ENCODE data around the gene CRB2. TPM values are rescaled to one million over a fixed set of nuclear protein-coding genes. Genes with fewer than 3 reads are reported as not detected.

The CRB2 gene
- total RNA-seq, 4 donors from 2014 or later: 0.06 to 0.13 TPM; not detected in 2

DNA sequence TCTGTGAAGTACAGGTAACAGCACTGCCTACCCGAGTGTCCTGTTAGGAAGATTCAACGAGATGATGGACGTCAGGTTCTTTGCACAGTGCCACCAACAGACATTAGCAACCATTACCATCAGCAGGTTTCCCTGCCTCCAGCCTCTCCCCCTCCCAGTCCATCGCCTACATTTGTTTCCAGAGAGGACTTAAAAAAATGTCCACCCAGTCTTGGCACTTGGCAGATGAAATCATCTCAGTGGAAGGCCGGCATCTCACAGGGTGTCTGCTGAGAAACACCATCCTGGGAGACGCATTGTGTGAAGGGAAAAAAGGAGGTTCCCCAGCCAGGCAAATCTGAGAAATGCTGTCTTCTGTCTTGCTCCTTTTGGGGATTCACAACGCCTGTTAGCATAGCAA lies 58.2 kb downstream of the CRB2 start:
- no peak for DNase-seq (ENCODE audit: extremely low spot score)
- Histone ChIP-seq H3K27ac (replicated peaks in 1 of 4) (no peak overlapping the region), H3K9me3 (no peaks in the 10 kb centered on the region), H3K27me3 (no peaks in the 10 kb centered on the region), H3K36me3 (peaks cover 6 to 44% (median 19%) of the 10 kb centered on the region in 4 donors), H3K4me1 (peaks cover 0 to 6% (median 1%) of the 10 kb centered on the region in 4 donors), H3K4me3 (no peak overlapping the region)
- 98% methylated on average over 7 of the region's 7 CpGs for WGBS
- intact Hi-C loops (cut with DNase I): no loop called here
- TF ChIP-seq EP300 (IDR thresholded peaks at IDR 0.05): no peak
- TF ChIP-seq POLR2AphosphoS5 (IDR thresholded peaks at IDR 0.05): no peak
- TF ChIP-seq, protein P1, sequence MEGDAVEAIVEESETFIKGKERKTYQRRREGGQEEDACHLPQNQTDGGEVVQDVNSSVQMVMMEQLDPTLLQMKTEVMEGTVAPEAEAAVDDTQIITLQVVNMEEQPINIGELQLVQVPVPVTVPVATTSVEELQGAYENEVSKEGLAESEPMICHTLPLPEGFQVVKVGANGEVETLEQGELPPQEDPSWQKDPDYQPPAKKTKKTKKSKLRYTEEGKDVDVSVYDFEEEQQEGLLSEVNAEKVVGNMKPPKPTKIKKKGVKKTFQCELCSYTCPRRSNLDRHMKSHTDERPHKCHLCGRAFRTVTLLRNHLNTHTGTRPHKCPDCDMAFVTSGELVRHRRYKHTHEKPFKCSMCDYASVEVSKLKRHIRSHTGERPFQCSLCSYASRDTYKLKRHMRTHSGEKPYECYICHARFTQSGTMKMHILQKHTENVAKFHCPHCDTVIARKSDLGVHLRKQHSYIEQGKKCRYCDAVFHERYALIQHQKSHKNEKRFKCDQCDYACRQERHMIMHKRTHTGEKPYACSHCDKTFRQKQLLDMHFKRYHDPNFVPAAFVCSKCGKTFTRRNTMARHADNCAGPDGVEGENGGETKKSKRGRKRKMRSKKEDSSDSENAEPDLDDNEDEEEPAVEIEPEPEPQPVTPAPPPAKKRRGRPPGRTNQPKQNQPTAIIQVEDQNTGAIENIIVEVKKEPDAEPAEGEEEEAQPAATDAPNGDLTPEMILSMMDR (IDR thresholded peaks at IDR 0.05): no peak
- no peak for TF ChIP-seq POLR2A (IDR thresholded peaks at IDR 0.05; ENCODE audit: low read depth)

DNA sequence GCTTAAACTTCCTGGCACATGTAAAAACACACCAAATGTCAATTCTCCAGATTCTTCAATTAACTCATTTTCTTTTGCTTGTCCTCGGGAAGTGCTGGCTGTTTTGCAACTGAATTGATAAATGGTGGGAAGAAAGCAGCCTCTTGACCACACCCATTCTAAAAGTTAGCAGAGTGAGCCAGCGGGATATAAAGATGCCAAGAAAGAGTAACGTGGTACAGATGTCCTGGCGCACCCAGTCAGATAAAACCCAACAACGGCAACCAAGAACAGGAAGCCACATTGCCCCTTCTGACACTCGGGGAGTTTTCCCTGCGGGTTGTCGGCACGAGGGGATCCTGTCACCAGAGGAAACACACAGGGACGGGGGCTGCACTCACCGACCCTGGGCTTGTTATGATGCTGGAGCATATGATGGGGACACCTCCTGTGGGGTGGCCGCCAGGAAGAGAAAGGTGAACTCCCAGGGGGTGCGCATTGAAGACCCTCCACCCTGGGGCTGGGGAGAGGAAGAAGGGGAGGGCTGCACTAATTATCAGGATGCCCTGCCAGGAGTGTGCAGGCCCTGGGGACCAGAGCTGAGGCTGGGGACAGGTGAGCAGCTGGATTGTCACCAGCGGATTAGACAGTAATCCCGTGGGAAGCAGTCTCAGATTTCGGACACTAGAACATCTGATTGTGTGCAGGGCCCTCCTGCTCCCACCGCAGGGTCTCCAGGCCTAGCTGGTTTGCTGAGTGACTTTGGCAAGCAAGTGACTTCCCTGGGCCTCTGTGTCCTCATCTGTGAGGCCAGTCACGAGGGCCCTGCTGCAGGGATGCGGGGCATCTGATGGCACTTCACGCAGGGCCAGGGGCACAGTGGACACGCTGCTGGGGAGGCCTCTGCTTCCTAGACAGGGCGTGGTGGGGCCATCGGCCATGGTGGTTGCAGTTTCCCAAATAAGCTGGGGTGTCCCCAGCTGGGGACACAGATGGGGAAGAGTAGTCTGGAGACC lies 59.2 kb downstream of the CRB2 start:
- Histone ChIP-seq H3K36me3 (peaks cover 17 to 54% (median 28%) of the 10 kb centered on the region in 4 donors), H3K9me3 (no peaks in the 10 kb centered on the region), H3K4me3 (no peak overlapping the region), H3K4me1 (peaks cover 0 to 6% (median 1%) of the 10 kb centered on the region in 4 donors), H3K27me3 (no peaks in the 10 kb centered on the region), H3K27ac (replicated peaks in 1 of 4) (no peak overlapping the region)
- intact Hi-C loops (cut with DNase I): no loop called here
- 89% methylated on average over 19 of the region's 23 CpGs for WGBS
- DNase-seq (ENCODE audit: extremely low spot score): no peak
- TF ChIP-seq, protein P1 (IDR thresholded peaks at IDR 0.05): no peak
- TF ChIP-seq EP300 (IDR thresholded peaks at IDR 0.05): no peak
- TF ChIP-seq POLR2AphosphoS5 (IDR thresholded peaks at IDR 0.05): no peak
- TF ChIP-seq POLR2A (IDR thresholded peaks at IDR 0.05; ENCODE audit: low read depth): no peak

DNA sequence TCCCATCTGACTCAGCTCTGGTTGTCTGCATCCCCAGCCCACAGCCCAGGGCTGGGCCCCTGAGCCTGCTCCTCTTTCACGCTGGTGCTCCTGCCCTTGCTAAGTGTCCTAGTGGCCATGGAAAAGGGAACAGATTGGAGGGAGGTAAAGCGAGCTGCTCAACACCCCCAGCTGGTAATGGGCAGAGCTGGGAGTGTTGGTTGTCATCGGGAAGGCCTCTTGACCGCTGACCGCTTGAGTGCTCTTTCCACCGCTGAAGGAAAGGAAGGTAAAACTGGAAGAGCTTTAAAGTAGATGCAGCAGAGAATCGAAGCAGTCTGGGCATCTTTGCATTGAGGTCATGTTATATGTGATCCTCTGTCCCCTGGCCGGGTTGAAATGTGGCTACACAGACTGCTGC lies 60.2 kb downstream of the CRB2 start:
- WGBS: 92% methylated on average over 7 of the region's 8 CpGs
- Histone ChIP-seq H3K9me3 (no peaks in the 10 kb centered on the region), H3K27me3 (no peaks in the 10 kb centered on the region), H3K27ac (replicated peaks in 1 of 4) (no peak overlapping the region), H3K4me3 (no peak overlapping the region), H3K36me3 (peaks cover 18 to 55% (median 34%) of the 10 kb centered on the region in 4 donors), H3K4me1 (peaks cover 0 to 6% (median 1%) of the 10 kb centered on the region in 4 donors)
- TF ChIP-seq POLR2A (IDR thresholded peaks at IDR 0.05; ENCODE audit: low read depth) (no peak), POLR2AphosphoS5 (IDR thresholded peaks at IDR 0.05) (no peak), EP300 (IDR thresholded peaks at IDR 0.05) (no peak)
- TF ChIP-seq, protein P1 (IDR thresholded peaks at IDR 0.05): no peak
- DNase-seq (ENCODE audit: extremely low spot score): no peak
- intact Hi-C loops (cut with DNase I): no loop called here

DNA sequence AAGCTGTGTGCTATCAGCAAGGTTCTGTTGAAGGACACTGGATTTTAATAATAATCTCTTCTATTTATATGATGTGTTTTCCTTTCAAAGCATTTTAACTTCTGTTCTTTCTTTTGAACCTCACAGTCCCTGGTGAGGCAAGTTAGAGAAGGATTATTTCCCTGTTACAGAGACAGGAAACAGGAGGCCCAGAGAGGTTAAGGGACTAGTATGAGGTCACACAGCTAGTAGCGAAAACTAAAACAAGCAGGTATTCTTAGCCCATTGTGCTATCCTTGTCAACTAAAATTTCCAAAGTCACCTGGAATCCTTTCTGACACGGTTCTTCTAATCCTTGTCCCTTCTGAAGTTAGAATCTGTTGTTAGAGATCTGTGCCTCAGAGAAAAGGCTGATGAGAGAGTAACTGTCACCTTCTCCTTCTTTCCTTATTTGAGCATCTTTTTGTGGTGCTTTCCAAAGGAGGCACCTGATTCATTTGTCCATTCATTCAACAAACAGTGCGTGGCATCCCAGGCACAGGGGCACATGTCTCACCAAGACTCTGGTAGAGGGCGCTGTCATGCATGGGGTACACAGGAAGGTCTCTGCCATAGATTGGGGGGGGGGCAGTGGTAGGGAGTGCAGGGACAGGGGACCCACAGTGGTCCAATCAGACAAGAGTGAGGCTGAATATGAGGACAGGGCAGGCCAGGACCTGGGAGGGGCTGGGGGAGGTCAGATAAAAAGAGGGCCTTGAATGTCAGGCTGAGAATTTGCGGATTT lies 61.5 kb downstream of the CRB2 start:
- Histone ChIP-seq H3K4me3 (no peak overlapping the region), H3K27me3 (no peaks in the 10 kb centered on the region), H3K4me1 (peaks cover 0 to 6% (median 1%) of the 10 kb centered on the region in 4 donors), H3K27ac (replicated peaks in 1 of 4) (no peak overlapping the region), H3K36me3 (peaks cover 18 to 53% (median 34%) of the 10 kb centered on the region in 4 donors), H3K9me3 (no peaks in the 10 kb centered on the region)
- intact Hi-C loops (cut with DNase I): no loop called here
- no peak for DNase-seq (ENCODE audit: extremely low spot score)
- WGBS: 92% methylated on average over 5 of the region's 5 CpGs
- no peak for TF ChIP-seq POLR2AphosphoS5 (IDR thresholded peaks at IDR 0.05)
- TF ChIP-seq EP300 (IDR thresholded peaks at IDR 0.05): no peak
- TF ChIP-seq, protein P1 (IDR thresholded peaks at IDR 0.05): no peak
- TF ChIP-seq POLR2A (IDR thresholded peaks at IDR 0.05; ENCODE audit: low read depth): no peak
